Thymus (tissue), 11 donors: Measurements from ENCODE around the gene RALY. TPM values are rescaled to one million over a fixed set of nuclear protein-coding genes. Genes with fewer than 3 reads are reported as not detected.
A peak's percentile ranks its signal among the peaks of the same experiment; 100 is the strongest.

Source experiments
- DNase-seq, 9 donors: peaks; one replicate each; pipeline ENCODE4 v3.0.0-alpha.2; 2013; ENCODE audit warnings: low spot score in 9 of 9, low read depth in 6 of 9, missing footprints in 1 of 9
- H3K27ac ChIP-seq, 2 donors: one replicate each; pipeline ENCODE4 v1.5.1; 2013; ENCODE audit warnings: control low read depth in 1 of 2, low read depth in 1 of 2, low read length in 1 of 2, mild to moderate bottlenecking in 1 of 2, moderate library complexity in 1 of 2
- H3K27me3 ChIP-seq, 2 donors: one replicate each; pipeline ENCODE4 v1.5.1; 2013; ENCODE audit warnings: low read length in 1 of 2; ENCODE audit not compliant: control insufficient read depth in 2 of 2, insufficient read depth in 1 of 2
- H3K36me3 ChIP-seq, 2 donors: one replicate each; pipeline ENCODE4 v1.5.1; 2013; ENCODE audit warnings: low read length in 1 of 2, mild to moderate bottlenecking in 1 of 2, moderate library complexity in 1 of 2; ENCODE audit not compliant: control insufficient read depth in 2 of 2, insufficient read depth in 2 of 2
- H3K4me1 ChIP-seq, 2 donors: one replicate each; pipeline ENCODE4 v1.5.1; 2013; ENCODE audit warnings: low read length in 2 of 2; ENCODE audit not compliant: control insufficient read depth in 2 of 2, insufficient read depth in 2 of 2
- H3K4me3 ChIP-seq, 2 donors: one replicate each; pipeline ENCODE4 v1.5.1; 2013; ENCODE audit warnings: low read length in 2 of 2, control low read depth in 1 of 2, mild to moderate bottlenecking in 1 of 2
- H3K9me3 ChIP-seq, 2 donors: one replicate each; pipeline ENCODE4 v1.5.1; 2013; ENCODE audit warnings: low read length in 1 of 2, mild to moderate bottlenecking in 1 of 2; ENCODE audit not compliant: control insufficient read depth in 2 of 2, insufficient read depth in 1 of 2
- WGBS: extraction: QIAGEN DNeasy Blood & Tissue Kit; methylation state at CpG from one replicate; pipeline ENCODE4 v1.1.7; 2013; 5-methylcytosine and 5-hydroxymethylcytosine counted together
- polyA plus RNA-seq: library from polyadenylated mRNA; stranded (reverse); fragments of 200-250 nt; gene quantifications from one replicate; pipeline ENCODE4 v1.2.3, GENCODE V29; 2013
- total RNA-seq: library from RNA; stranded (reverse); fragments of 120-200 nt; gene quantifications from one replicate; pipeline ENCODE4 v1.2.4, GENCODE V29; 2013
- donor health status: healthy.

The RALY gene
- total and polyA plus RNA-seq, 2 donors = 90.2 to 131 TPM

DNA sequence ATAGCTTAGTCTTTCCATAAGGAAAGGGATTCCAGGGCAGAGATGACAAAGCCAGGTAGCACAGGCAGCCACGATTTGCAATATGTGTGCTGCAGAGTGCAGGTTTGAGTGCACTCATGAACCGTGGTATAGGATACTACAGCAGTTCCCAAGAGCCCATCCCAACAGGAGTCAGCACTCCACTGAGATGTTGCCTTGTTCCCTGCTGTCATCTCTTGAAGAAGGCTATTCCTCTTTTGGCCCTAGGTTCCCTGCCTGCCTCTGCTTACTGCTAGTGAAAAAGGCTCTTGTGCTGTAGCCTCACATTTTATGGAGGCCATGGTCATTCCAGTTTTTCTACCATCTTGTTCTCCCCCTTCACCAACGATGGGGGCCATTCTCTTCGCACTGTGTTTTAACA is 40.2 kb downstream of the RALY start:
- no peak for DNase-seq
- H3K36me3 ChIP-seq = peaks cover 26 to 58% of the 10 kb centered on the region in 2 donors
- no peak overlapping the region for H3K27ac ChIP-seq
- peaks cover 8 to 14% of the 10 kb centered on the region in 2 donors for H3K4me1 ChIP-seq
- no peak overlapping the region for H3K4me3 ChIP-seq
- 96% methylated on average over 4 of the region's 4 CpGs for WGBS
- no peaks in the 10 kb centered on the region for H3K27me3 ChIP-seq
- H3K9me3 ChIP-seq = no peaks in the 10 kb centered on the region

DNA sequence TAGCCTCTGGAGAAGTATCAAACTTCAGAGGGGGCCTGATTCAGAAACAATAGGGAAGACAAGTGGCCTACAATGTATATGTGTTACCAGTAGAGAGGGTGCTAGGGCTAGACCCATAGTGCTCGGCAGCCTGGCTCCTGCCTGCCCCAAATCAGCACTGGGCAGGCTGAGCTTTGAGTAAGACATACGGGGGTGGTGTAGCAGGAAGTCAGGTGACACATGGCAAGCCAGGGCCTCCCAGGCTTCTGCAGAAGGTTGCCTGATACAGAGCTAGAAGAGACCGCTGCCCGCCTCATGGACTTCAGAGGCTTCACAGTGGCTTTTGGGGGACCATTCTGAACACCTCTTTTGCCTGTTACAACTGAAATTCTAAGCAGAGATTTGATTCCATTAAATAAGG is 43.4 kb downstream of the RALY start:
- Histone ChIP-seq H3K27me3 (no peaks in the 10 kb centered on the region), H3K4me3 (no peak overlapping the region), H3K36me3 (peaks cover 18 to 46% of the 10 kb centered on the region in 2 donors), H3K27ac (no peak overlapping the region), H3K4me1 (peaks cover 11 to 18% of the 10 kb centered on the region in 2 donors), H3K9me3 (no peaks in the 10 kb centered on the region)
- 43% methylated on average over 4 of the region's 4 CpGs for WGBS
- DNase-seq = peak in 8 of 9 donors; percentile 29 to 72 (median 36)

GRCh38 chr20:34037767-34038166 is 44.1 kb downstream of the RALY start:
- no peak for DNase-seq
- H3K4me1 ChIP-seq = peaks cover 12 to 21% of the 10 kb centered on the region in 2 donors
- no peak overlapping the region for H3K27ac ChIP-seq
- WGBS = 98% methylated on average over 2 of the region's 2 CpGs
- no peak overlapping the region for H3K4me3 ChIP-seq
- no peaks in the 10 kb centered on the region for H3K9me3 ChIP-seq
- H3K27me3 ChIP-seq = no peaks in the 10 kb centered on the region
- H3K36me3 ChIP-seq = peaks cover 12 to 43% of the 10 kb centered on the region in 2 donors

GRCh38 chr20:34040300-34040995 is 46.7 kb downstream of the RALY start:
- Histone ChIP-seq H3K27ac (no peak overlapping the region), H3K9me3 (no peaks in the 10 kb centered on the region), H3K27me3 (no peaks in the 10 kb centered on the region), H3K4me3 (no peak overlapping the region), H3K36me3 (peaks cover 10 to 32% of the 10 kb centered on the region in 2 donors), H3K4me1 (peaks cover 12 to 29% of the 10 kb centered on the region in 2 donors)
- WGBS = 98% methylated on average over 9 of the region's 9 CpGs
- DNase-seq = no peak

DNA sequence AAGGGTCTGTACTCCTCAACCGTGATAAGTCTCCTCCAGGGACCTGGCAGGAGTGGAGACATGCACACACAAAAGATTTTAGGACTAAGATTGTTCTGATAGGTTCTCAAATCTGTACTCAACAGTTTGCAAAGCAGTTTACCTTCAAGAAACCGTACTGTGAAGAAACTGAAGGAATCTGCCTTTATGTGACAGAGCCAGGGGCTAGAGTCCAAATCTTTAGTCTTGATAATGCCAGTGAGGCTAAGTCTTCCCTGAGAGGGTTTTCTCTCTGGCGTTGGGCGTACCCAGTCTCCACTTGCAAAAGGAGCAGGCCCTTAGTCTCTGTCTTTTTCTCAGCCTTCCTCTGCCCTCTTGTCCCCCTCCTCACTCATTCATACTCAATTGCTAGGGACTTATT is 47.5 kb downstream of the RALY start:
- peaks cover 12 to 30% of the 10 kb centered on the region in 2 donors for H3K4me1 ChIP-seq
- no peak overlapping the region for H3K27ac ChIP-seq
- no peaks in the 10 kb centered on the region for H3K9me3 ChIP-seq
- DNase-seq = no peak
- H3K27me3 ChIP-seq = no peaks in the 10 kb centered on the region
- WGBS = 99% methylated on average over 4 of the region's 4 CpGs
- peaks cover 10 to 35% of the 10 kb centered on the region in 2 donors for H3K36me3 ChIP-seq
- no peak overlapping the region for H3K4me3 ChIP-seq

DNA sequence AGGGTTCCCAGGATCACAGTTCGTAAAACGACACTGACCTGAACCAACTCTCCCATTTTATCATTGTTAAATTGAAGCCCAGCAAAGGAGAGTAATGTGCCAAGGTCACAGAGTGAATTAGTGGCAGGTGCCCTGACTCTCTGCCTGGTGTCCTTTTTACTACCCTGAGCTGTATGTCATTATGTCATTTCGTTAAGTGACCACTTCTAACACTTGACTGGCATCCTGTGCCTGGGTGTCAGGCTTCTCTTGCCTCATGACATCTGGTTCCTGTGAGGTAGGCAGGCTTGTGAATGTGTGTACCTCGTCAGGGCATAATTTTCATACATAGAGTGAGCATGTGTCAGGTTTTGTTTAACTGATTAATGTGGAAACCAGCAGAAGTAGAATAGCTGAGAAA is 48.6 kb downstream of the RALY start:
- no peaks in the 10 kb centered on the region for H3K9me3 ChIP-seq
- no peak overlapping the region for H3K27ac ChIP-seq
- DNase-seq = peak in 3 of 9 donors; percentile 19 to 46 (median 36)
- H3K36me3 ChIP-seq = peaks cover 12 to 39% of the 10 kb centered on the region in 2 donors
- H3K27me3 ChIP-seq = no peaks in the 10 kb centered on the region
- H3K4me1 ChIP-seq = peaks cover 11 to 25% of the 10 kb centered on the region in 2 donors
- WGBS = 78% methylated on average over 4 of the region's 4 CpGs
- no peak overlapping the region for H3K4me3 ChIP-seq

DNA sequence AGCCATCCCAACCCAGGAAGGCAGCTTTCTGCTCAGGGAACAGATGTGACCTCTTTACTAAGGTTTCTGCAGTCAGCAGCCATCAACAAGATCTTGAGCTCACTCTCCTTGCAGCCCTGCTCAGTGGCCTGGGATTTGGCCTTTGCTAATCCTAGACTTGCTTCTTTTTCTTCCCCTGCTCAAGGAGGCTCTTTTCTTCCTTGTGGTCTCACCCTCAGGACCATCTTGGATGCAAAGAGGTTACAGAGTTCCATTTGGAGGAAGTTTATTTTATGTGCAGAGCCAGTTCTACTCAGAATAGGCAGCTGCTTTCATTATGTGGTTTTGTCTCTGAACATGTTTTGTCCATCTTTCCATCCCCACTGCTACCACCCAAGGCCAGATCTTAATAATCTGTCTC is 49.3 kb downstream of the RALY start:
- no peaks in the 10 kb centered on the region for H3K9me3 ChIP-seq
- H3K4me1 ChIP-seq = peaks cover 4 to 18% of the 10 kb centered on the region in 2 donors
- peaks cover 13 to 38% of the 10 kb centered on the region in 2 donors for H3K36me3 ChIP-seq
- no peaks in the 10 kb centered on the region for H3K27me3 ChIP-seq
- H3K4me3 ChIP-seq = no peak overlapping the region
- no peak overlapping the region for H3K27ac ChIP-seq
- DNase-seq = no peak

DNA sequence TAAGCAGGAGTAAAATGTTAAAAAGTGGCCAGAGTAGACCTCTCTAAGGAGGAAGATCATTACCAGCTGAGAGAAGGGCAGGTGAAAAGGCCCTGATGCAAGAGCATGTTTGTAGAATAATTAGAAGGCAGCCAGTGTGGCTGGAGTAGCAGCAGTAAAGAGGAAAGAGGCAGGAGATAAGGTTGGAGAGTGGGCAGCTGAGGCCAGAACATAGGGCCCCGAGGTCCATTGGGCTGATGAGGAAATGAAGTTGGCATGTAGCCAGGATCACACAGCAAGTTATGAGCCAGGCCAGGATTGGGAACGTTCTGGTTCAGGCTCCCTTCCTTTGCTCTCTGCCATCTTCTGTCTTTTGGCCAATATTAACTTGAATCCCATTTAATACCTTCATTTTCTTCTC is 51.6 kb downstream of the RALY start:
- no peak overlapping the region for H3K4me3 ChIP-seq
- H3K27ac ChIP-seq = no peak overlapping the region
- no peaks in the 10 kb centered on the region for H3K9me3 ChIP-seq
- peaks cover 9 to 44% of the 10 kb centered on the region in 2 donors for H3K36me3 ChIP-seq
- H3K4me1 ChIP-seq = peaks cover 4 to 16% of the 10 kb centered on the region in 2 donors
- whole genome bisulfite sequencing = 64% methylated on average over 2 of the region's 2 CpGs
- no peaks in the 10 kb centered on the region for H3K27me3 ChIP-seq
- no peak for DNase-seq

GRCh38 chr20:34045930-34046725 is 52.4 kb downstream of the RALY start:
- no peak overlapping the region for H3K27ac ChIP-seq
- H3K36me3 ChIP-seq = peaks cover 9 to 46% of the 10 kb centered on the region in 2 donors
- H3K4me1 ChIP-seq = peaks cover 4 to 16% of the 10 kb centered on the region in 2 donors
- no peaks in the 10 kb centered on the region for H3K9me3 ChIP-seq
- H3K4me3 ChIP-seq = no peak overlapping the region
- no peak for DNase-seq
- H3K27me3 ChIP-seq = no peaks in the 10 kb centered on the region
- 98% methylated on average over 5 of the region's 5 CpGs for WGBS
